ENCODE measurements around the gene HHATL. TPM values are rescaled to one million over a fixed set of nuclear protein-coding genes. Genes with fewer than 3 reads are reported as not detected.

The HHATL gene
- total RNA-seq, 2 donors from 2014 or later = not detected

Other genes with a start within 250 kb of the HHATL start
- gene VIPR1, start 200.2 kb downstream of the HHATL start, total RNA-seq = 1 to 10 TPM; 5.2 to 7.0 TPM
- gene SEC22C, start 120.8 kb downstream of the HHATL start, total RNA-seq = 10 to 100 TPM; 37.6 to 42.3 TPM
- gene SS18L2, start 111.9 kb downstream of the HHATL start, total RNA-seq = 10 to 100 TPM; 47.7 to 58.3 TPM
- gene NKTR, start 102.1 kb downstream of the HHATL start, total RNA-seq = 100 to 1,000 TPM in 1 of 2 donors, 10 to 100 TPM in 1; 97.7 to 157 TPM
- gene ZBTB47, start 49.1 kb downstream of the HHATL start, total RNA-seq = 1 to 10 TPM in 1 of 2 donors, under 1 TPM in 1; 0.34 to 1.8 TPM
- not detected for gene KLHL40, start 17.3 kb downstream of the HHATL start, total RNA-seq
- under 1 TPM; 0.34 to 0.70 TPM for gene CCDC13, start 70.5 kb upstream of the HHATL start, total RNA-seq
- gene HIGD1A, start 101.7 kb upstream of the HHATL start, total RNA-seq = 10 to 100 TPM; 59.5 to 67.6 TPM
- gene ACKR2, start 106.6 kb upstream of the HHATL start, total RNA-seq = 1 to 10 TPM; 1.0 to 1.5 TPM
- gene CYP8B1, start 173.1 kb upstream of the HHATL start, total RNA-seq = not detected
- 1 to 10 TPM in 1 of 2 donors, not detected in 1; 1.7 TPM for gene ZNF662, start 203.3 kb upstream of the HHATL start, total RNA-seq

All from activated naive CD4-positive, alpha-beta T cell treated with anti-CD3 and anti-CD28 coated beads, Interleukin-2, amount 50 U/mL, for 72 hours (primary cell).